HG03280 (cell line): ENCODE data around the gene REXO5.
"Not testable (repeated sequence)": the region's sequence is repeated elsewhere in the genome, so short reads cannot be mapped to it uniquely, and the experiment has no call there.

Experiments
- ATAC-seq: cut with Tn5 transposase; IDR thresholded peaks from one replicate; pipeline ENCODE4 v1.9.1; 2021; ENCODE audit warnings: mild to moderate bottlenecking, moderate library complexity; ENCODE audit not compliant: unreplicated experiment

Gene REXO5

DNA sequence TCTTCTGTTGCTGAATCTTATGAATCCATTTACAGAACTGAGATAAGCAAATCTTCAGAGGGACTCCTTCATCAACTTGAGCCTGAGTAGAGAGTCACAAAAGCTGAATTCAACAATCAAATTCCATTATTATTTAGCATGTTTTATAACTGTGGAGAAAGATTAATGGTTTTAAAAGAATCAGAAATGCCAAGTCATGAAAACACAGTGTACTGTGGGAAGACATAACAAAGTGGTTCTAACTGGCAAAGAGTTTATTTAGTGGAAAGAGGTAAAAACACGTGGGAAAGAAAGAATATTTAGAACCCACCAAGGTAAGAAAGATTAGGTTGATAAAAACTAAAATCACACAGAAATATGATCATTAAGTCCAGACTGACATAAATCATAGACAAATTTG is 5.0 kb upstream of the REXO5 start:
- no peak for ATAC-seq

DNA sequence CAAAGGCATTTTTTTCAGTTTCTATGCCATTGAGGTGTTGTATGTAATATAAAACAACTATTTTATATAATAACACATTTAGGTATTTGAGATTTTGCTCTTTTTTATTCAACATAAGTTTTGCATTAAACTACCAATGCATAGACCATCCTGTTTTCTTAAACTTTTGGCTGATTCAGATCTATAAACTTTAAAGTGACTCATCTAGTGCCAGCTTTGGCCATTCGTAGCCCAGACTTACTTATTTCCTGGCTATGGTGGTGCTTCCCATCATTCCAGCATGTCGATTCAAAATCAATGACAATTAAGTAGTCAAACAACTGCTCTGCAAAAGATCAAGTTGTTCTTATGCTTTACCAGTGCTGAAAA is 3.2 kb upstream of the REXO5 start:
- no peak for ATAC-seq

DNA sequence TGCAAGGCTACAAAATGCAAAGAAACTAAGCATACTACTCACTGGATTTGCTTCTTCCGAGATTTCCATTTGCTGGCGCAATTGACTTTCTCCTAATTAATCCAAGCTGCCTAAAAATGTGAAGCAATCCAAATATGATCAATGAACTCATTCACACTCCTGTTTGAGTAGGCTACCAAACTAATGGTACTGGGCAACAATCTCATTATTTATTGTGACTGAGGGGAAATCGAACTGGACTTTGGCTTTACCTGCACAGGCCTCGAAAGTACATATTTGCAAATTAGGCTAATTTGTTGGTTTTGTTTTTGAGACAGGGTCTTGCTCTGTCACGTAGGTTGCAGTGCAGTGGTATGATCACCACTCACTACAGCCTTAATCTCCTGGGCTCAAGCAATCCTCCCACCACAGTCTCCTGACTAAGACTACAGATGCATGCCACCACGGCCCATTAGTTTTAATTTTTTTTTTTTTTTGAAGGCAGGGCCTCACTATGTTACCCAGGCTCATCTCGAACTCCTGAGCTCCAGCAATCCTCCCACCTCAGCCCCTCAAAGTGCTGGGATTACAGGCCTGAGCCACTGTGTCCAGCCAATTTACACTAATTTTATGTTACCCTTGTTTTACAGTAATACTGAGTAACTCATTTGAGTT is 2.6 kb upstream of the REXO5 start:
- no peak for ATAC-seq

- ATAC-seq = not testable (repeated sequence)
These were observed 601 bp upstream of the REXO5 start for GRCh38 chr16:20805684-20806167.

DNA sequence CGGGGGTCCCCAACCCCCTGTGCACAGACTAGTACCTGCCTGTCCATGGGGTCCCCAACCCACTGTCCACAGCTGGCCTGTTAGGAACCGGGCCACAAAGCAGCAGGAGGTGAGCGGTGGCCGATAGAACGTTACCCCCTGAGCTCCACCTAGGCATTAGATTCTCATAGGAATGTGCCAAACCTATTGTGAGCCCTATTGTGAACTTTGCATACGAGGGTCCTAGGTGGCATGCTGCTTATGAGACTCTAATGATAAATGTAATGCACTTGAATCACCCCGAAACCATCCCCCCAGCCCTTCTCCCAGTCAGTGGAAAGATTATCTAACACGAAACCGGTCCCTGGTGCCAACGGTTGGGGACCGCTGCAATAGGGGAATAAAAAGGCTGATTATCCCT is 1.5 kb downstream of the REXO5 start:
- ATAC-seq = no peak

GRCh38 chr16:20811889-20812439 is 5.6 kb downstream of the REXO5 start:
- ATAC-seq = no peak

GRCh38 chr16:20812510-20812909 is 6.2 kb downstream of the REXO5 start:
- ATAC-seq = no peak

- ATAC-seq = no peak
These were observed 8.5 kb downstream of the REXO5 start for GRCh38 chr16:20814784-20815183.

DNA sequence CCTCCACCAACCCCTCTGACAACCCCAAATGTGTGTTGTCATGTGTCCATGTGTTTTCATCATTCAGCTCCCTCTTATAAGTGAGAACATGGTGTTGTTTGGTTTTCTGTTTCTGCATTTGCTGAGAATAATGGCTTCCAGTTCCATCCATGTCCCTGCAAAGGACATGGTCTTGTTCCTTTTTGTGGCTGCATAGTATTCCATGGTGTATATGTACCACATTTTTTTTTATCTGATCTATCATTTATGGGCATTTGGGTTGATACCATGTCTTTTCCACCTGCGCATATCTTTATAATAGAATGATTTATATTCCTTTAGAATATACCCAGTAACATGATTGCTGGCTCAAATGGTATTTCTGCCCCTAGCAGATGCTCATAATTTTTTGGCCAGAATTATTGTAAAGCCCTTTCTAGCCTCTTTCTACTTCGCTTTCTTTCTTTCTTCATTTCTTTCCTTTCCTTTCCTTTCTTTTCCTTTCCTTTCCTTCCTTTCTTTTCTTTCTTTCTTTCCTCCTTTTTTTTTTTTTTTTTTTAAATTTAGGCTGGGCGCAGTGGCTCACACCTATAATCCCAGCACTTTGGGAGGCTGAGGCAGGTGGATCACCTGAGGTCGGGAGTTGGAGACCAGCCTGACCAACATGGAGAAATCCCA is 12.7 kb downstream of the REXO5 start:
- no peak for ATAC-seq

GRCh38 chr16:20821682-20822081 is 15.4 kb downstream of the REXO5 start:
- ATAC-seq = no peak

GRCh38 chr16:20822521-20823325 is 16.4 kb downstream of the REXO5 start:
- ATAC-seq = no peak

GRCh38 chr16:20826039-20826566 is 19.8 kb downstream of the REXO5 start:
- no peak for ATAC-seq

DNA sequence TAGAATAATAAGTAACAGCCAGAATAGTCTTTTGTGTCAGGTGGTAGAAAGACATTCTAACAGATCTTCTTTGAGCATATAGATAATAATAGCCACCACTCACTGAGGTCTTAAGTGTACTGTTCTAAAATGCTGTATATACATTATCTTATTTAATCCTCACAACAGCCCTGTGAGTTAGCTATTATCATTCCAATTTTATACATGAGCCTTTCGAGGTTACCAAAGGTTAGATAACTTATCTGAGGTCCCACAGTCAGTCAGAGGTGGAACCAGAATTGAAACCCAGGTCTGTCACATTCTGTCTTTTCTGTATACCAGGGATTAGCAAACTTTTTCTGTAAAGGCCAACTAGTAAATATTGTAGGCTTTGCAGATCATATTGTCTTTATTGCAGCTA is 23.2 kb downstream of the REXO5 start:
- no peak for ATAC-seq

- no peak for ATAC-seq
These were observed 24.0 kb downstream of the REXO5 start for GRCh38 chr16:20830372-20830771.

DNA sequence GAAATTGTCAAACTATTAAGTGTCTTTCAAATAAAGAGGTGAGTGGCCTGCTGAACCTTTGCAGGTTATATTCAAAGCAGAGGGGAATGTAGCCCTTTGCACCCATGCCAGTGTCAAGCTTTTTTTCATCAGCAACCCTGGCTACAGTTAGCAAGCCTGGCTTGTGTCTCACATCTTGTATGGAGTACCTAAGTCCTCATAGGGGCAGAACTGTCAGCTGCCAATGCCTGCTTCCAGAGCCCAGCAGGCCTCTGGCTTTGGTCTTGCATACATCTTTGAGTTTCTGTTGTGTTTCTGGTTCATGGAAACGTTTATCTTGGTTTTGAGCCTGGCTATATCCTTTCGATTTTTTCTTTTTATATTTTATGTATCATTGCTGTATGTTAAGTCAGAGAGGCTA is 26.8 kb downstream of the REXO5 start:
- no peak for ATAC-seq

- no peak for ATAC-seq
These were observed 31.9 kb downstream of the REXO5 start for GRCh38 chr16:20838240-20838639.

DNA sequence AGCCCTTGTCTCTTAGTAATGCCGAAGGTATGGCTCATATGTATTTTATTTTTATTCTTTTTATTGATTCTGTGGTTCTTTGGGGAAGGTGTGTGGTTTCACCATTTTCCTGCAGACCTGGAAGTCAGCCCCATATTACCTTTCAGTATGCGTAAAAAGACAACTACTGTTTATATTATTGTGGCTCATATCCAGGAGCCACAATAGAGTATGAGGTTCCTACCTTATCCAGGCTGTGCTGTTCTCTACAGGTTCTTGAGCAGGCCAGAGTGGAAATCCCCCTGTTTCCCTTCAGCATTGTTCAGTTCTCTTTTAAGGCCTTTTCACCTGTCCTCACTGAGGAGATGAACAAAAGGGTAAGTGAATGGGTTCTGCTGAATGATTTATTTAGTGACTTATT is 33.2 kb downstream of the REXO5 start:
- no peak for ATAC-seq

DNA sequence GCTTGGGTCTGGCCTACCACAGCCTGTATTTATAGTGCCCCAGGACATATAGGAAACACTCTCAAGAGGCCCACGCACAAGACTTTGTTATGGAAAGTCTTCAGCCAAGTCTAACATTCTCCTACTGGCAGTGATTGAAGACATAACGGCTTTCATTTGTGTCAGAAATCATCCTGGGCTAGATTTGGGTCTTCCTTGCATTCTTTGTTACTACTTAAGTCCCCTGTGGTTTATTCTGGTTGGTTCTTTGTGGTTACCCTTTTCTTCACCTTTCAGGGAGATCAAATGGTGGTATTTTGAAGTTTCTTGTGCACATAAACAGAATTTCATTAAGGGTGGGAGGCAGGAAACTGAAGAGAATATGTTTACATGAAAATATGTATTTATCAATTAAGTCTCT is 37.7 kb downstream of the REXO5 start:
- ATAC-seq = no peak

DNA sequence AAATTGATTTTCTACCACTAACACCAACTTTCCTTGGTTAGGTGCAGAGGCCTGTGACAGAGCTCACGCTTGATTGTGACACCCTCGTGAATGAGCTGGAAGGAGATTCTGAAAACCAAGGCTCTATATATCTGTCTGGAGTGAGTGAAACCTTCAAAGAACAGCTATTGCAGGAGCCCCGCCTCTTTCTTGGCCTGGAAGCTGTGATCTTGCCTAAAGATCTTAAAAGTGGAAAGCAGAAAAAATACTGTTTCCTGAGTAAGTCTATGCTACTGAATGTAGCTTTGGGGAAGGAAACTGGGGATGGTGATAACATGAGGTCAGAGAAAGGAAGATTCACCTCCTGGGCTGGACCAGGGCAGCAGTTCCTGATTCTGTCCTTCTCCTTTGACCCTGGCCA is 38.3 kb downstream of the REXO5 start:
- no peak for ATAC-seq

GRCh38 chr16:20846030-20846429 is 39.7 kb downstream of the REXO5 start:
- ATAC-seq = no peak

- no peak for ATAC-seq
These were observed 40.2 kb downstream of the REXO5 start for GRCh38 chr16:20846551-20846950.
